Measurements from ENCODE around the gene SLC8B1. TPM values are rescaled to one million over a fixed set of nuclear protein-coding genes. Genes with fewer than 3 reads are reported as not detected.

Gene SLC8B1
- total RNA-seq, result 7.1 and 7.3 TPM in 2 replicates
- long read RNA-seq, partial matches to known transcripts, result 4 of 4 reads
- long read RNA-seq, other reads (novel, unspliced or antisense), result 0 of 4 reads

GRCh38 chr12:113334786-113335539 is at the start of gene SLC8B1:
Gene SLC8B1, minus strand, starts transcription at chr12:113335109. Its CDS starts 2,231 bp downstream, at chr12:113332878.
- peak; percentile 93 for DNase-seq (ENCODE audit: low read depth, low spot score)
- no peaks in the 10 kb centered on the region for H3K9me3 Mint-ChIP-seq
- peaks cover 34% of the 10 kb centered on the region for H3K27me3 Mint-ChIP-seq (ENCODE audit: low read depth)
- H3K27ac Mint-ChIP-seq (ENCODE audit: unreplicated experiment), result peak within 1 kb of the TSS; percentile 78
- peak within 1 kb of the TSS; percentile 84 for H3K4me3 Mint-ChIP-seq
- H3K36me3 Mint-ChIP-seq (ENCODE audit: low read depth), result no peaks in the 10 kb centered on the region
- TF ChIP-seq CTCF (conservative IDR thresholded peaks at IDR 0.05), result no peak
- peaks cover 3% of the 10 kb centered on the region for H3K4me1 Mint-ChIP-seq

GRCh38 chr12:113382206-113382605 is 47.3 kb upstream of the SLC8B1 start:
- Mint-ChIP-seq H3K27me3 (ENCODE audit: low read depth) (no peaks in the 10 kb centered on the region), H3K9me3 (no peaks in the 10 kb centered on the region), H3K27ac (ENCODE audit: unreplicated experiment) (no peak overlapping the region), H3K4me1 (peaks cover 9% of the 10 kb centered on the region), H3K36me3 (ENCODE audit: low read depth) (peaks cover 8% of the 10 kb centered on the region), H3K4me3 (no peak overlapping the region)
- no peak for DNase-seq (ENCODE audit: low read depth, low spot score)
- no peak for TF ChIP-seq CTCF (conservative IDR thresholded peaks at IDR 0.05)

DNA sequence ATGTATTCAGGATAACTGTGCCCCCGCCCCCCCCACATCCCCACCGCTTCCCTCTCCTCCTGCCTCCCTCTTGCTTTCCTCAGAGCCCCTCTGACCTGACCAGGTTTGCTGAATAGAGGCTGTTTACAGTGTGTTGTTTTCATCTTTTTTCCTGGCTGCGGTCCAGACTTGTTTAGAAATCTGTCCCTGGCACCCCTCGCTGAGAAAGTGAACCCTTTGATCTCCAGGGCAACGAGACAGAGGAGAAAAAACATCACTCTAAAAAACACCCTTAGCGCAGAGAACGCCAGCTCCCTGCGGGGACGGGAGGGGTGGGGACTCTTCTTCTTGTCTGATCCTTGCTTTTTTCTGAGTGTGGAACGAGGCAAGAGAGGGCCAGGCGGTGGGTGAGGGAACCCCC is 46.3 kb upstream of the SLC8B1 start:
- no peaks in the 10 kb centered on the region for H3K9me3 Mint-ChIP-seq
- H3K4me3 Mint-ChIP-seq, result no peak overlapping the region
- H3K27ac Mint-ChIP-seq (ENCODE audit: unreplicated experiment), result peak overlapping the region; percentile 78
- H3K27me3 Mint-ChIP-seq (ENCODE audit: low read depth), result no peaks in the 10 kb centered on the region
- TF ChIP-seq CTCF (conservative IDR thresholded peaks at IDR 0.05), result no peak
- peaks cover 9% of the 10 kb centered on the region for H3K4me1 Mint-ChIP-seq
- peaks cover 10% of the 10 kb centered on the region for H3K36me3 Mint-ChIP-seq (ENCODE audit: low read depth)
- DNase-seq (ENCODE audit: low read depth, low spot score), result no peak

GRCh38 chr12:113378291-113378690 is 43.4 kb upstream of the SLC8B1 start:
- Mint-ChIP-seq H3K36me3 (ENCODE audit: low read depth) (peaks cover 9% of the 10 kb centered on the region), H3K4me1 (peaks cover 9% of the 10 kb centered on the region), H3K27ac (ENCODE audit: unreplicated experiment) (no peak overlapping the region), H3K9me3 (no peaks in the 10 kb centered on the region), H3K27me3 (ENCODE audit: low read depth) (no peaks in the 10 kb centered on the region), H3K4me3 (no peak overlapping the region)
- no peak for TF ChIP-seq CTCF (conservative IDR thresholded peaks at IDR 0.05)
- DNase-seq (ENCODE audit: low read depth, low spot score), result no peak

DNA sequence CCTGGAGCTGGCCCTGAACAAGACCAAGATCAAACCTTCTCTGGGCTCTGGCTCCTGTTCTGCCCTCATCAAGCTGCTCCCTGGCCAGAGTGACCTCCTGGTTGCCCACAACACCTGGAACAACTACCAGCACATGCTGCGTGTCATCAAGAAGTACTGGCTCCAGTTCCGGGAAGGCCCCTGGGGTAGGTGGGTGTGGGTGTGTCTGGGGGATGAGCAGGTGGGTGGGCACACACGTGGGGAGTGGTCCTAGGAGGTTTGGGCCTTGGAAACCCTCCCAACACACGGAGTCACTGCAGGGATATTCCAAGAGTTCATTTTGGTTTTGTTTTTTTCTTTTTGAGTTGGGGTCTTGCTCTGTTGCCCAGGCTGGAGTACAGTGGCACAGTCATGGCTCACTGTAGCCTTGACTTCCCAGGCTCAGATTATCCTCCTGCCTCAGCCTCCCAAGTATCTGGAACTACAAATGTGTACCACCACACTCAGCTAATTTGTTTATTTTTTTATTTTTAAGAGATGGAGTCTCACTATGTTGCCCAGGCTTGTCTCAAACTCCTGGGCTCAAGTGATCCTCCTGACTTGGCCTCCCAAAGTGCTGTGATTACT is 40.0 kb upstream of the SLC8B1 start:
- no peaks in the 10 kb centered on the region for H3K4me1 Mint-ChIP-seq
- H3K4me3 Mint-ChIP-seq, result no peak overlapping the region
- H3K27me3 Mint-ChIP-seq (ENCODE audit: low read depth), result no peaks in the 10 kb centered on the region
- no peaks in the 10 kb centered on the region for H3K9me3 Mint-ChIP-seq
- H3K27ac Mint-ChIP-seq (ENCODE audit: unreplicated experiment), result no peak overlapping the region
- H3K36me3 Mint-ChIP-seq (ENCODE audit: low read depth), result peaks cover 11% of the 10 kb centered on the region
- no peak for DNase-seq (ENCODE audit: low read depth, low spot score)
- TF ChIP-seq CTCF (conservative IDR thresholded peaks at IDR 0.05), result no peak
